ENCODE results near the gene SNCAIP.

Gene SNCAIP

GRCh38 chr5:122454541-122454940, 142.5 kb downstream of the SNCAIP start:
- Histone ChIP-seq H2AFZ (ENCODE audit: low read depth, low read length, severe bottlenecking) (no peak overlapping the region), H3K4me2 (ENCODE audit: low read depth, low read length, poor library complexity, severe bottlenecking) (no peak overlapping the region), H3K27ac (ENCODE audit: low read depth, low read length) (no peak overlapping the region), H3K4me3 (ENCODE audit: insufficient read depth, low read length, poor library complexity, severe bottlenecking) (no peak overlapping the region), H3K27me3 (ENCODE audit: low read length) (no peaks in the 10 kb centered on the region), H3K9ac (ENCODE audit: low read length) (no peak overlapping the region), H3K9me2 (replicated peaks; ENCODE audit: insufficient read depth, low read length) (no peaks in the 10 kb centered on the region), H3K36me3 (ENCODE audit: low read length) (no peaks in the 10 kb centered on the region), H3K9me3 (ENCODE audit: insufficient read depth, low read length) (no peaks in the 10 kb centered on the region), H3F3A (ENCODE audit: insufficient read depth) (no peaks in the 10 kb centered on the region), H3K79me2 (ENCODE audit: insufficient read depth, low read length) (no peaks in the 10 kb centered on the region), H4K20me1 (ENCODE audit: low read depth, low read length) (no peaks in the 10 kb centered on the region)
- TF ChIP-seq EZH2phosphoT487 (conservative IDR thresholded peaks at IDR 0.05; ENCODE audit: low read length): no peak
- TF ChIP-seq, protein P1, sequence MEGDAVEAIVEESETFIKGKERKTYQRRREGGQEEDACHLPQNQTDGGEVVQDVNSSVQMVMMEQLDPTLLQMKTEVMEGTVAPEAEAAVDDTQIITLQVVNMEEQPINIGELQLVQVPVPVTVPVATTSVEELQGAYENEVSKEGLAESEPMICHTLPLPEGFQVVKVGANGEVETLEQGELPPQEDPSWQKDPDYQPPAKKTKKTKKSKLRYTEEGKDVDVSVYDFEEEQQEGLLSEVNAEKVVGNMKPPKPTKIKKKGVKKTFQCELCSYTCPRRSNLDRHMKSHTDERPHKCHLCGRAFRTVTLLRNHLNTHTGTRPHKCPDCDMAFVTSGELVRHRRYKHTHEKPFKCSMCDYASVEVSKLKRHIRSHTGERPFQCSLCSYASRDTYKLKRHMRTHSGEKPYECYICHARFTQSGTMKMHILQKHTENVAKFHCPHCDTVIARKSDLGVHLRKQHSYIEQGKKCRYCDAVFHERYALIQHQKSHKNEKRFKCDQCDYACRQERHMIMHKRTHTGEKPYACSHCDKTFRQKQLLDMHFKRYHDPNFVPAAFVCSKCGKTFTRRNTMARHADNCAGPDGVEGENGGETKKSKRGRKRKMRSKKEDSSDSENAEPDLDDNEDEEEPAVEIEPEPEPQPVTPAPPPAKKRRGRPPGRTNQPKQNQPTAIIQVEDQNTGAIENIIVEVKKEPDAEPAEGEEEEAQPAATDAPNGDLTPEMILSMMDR (IDR thresholded peaks at IDR 0.05; ENCODE audit: insufficient read depth, low read length, poor library complexity, severe bottlenecking): no peak

GRCh38 chr5:122455939-122456338, 143.9 kb downstream of the SNCAIP start:
- H3K9me3 ChIP-seq (ENCODE audit: insufficient read depth, low read length): no peaks in the 10 kb centered on the region
- H3K36me3 ChIP-seq (ENCODE audit: low read length): no peaks in the 10 kb centered on the region

GRCh38 chr5:122457178-122457826, 145.3 kb downstream of the SNCAIP start:
- no peaks in the 10 kb centered on the region for H3K27me3 ChIP-seq (ENCODE audit: low read length)
- H3K9ac ChIP-seq (ENCODE audit: low read length): no peak overlapping the region
- H4K20me1 ChIP-seq (ENCODE audit: low read depth, low read length): no peaks in the 10 kb centered on the region
- H3K9me2 ChIP-seq (replicated peaks; ENCODE audit: insufficient read depth, low read length): no peaks in the 10 kb centered on the region
- H3K79me2 ChIP-seq (ENCODE audit: insufficient read depth, low read length): no peaks in the 10 kb centered on the region
- TF ChIP-seq EZH2phosphoT487 (conservative IDR thresholded peaks at IDR 0.05; ENCODE audit: low read length): no peak
- TF ChIP-seq, protein P1 (IDR thresholded peaks at IDR 0.05; ENCODE audit: insufficient read depth, low read length, poor library complexity, severe bottlenecking): no peak
- H3K27ac ChIP-seq (ENCODE audit: low read depth, low read length): no peak overlapping the region
- H3F3A ChIP-seq (ENCODE audit: insufficient read depth): no peaks in the 10 kb centered on the region
- H3K36me3 ChIP-seq (ENCODE audit: low read length): no peaks in the 10 kb centered on the region
- H3K4me3 ChIP-seq (ENCODE audit: insufficient read depth, low read length, poor library complexity, severe bottlenecking): no peak overlapping the region
- H3K4me2 ChIP-seq (ENCODE audit: low read depth, low read length, poor library complexity, severe bottlenecking): no peak overlapping the region
- H2AFZ ChIP-seq (ENCODE audit: low read depth, low read length, severe bottlenecking): no peak overlapping the region
- H3K9me3 ChIP-seq (ENCODE audit: insufficient read depth, low read length): no peaks in the 10 kb centered on the region

More at GRCh38 chr5:122455939-122456338, 143.9 kb downstream of the SNCAIP start:
- H3K4me3 ChIP-seq (ENCODE audit: insufficient read depth, low read length, poor library complexity, severe bottlenecking): no peak overlapping the region
- TF ChIP-seq, protein P1 (IDR thresholded peaks at IDR 0.05; ENCODE audit: insufficient read depth, low read length, poor library complexity, severe bottlenecking): no peak
- TF ChIP-seq EZH2phosphoT487 (conservative IDR thresholded peaks at IDR 0.05; ENCODE audit: low read length): no peak
- H2AFZ ChIP-seq (ENCODE audit: low read depth, low read length, severe bottlenecking): no peak overlapping the region
- H3K9ac ChIP-seq (ENCODE audit: low read length): no peak overlapping the region
- no peak overlapping the region for H3K27ac ChIP-seq (ENCODE audit: low read depth, low read length)
- no peaks in the 10 kb centered on the region for H3K27me3 ChIP-seq (ENCODE audit: low read length)
- H3K4me2 ChIP-seq (ENCODE audit: low read depth, low read length, poor library complexity, severe bottlenecking): no peak overlapping the region
- no peaks in the 10 kb centered on the region for H3K9me2 ChIP-seq (replicated peaks; ENCODE audit: insufficient read depth, low read length)
- H4K20me1 ChIP-seq (ENCODE audit: low read depth, low read length): no peaks in the 10 kb centered on the region
- no peaks in the 10 kb centered on the region for H3K79me2 ChIP-seq (ENCODE audit: insufficient read depth, low read length)
- no peaks in the 10 kb centered on the region for H3F3A ChIP-seq (ENCODE audit: insufficient read depth)
